Cardiac muscle cell (in vitro differentiated cells and primary cell): ENCODE results near the gene WDR47. TPM values are rescaled to one million over a fixed set of nuclear protein-coding genes. Genes with fewer than 3 reads are reported as not detected.

Source experiments
- DNase-seq, 2 donors: peaks; one replicate each; pipeline versions ENCODE4 v3.0.0 to v3.0.0-alpha.2; 2010 to 2017; ENCODE audit warnings: low read depth in 1 of 2, low spot score in 1 of 2
- H3K27ac ChIP-seq: fragments of 200-600 bp; sonication (generic); 2 replicates; pipeline ENCODE4 v1.5.1; 2016
- H3K27me3 ChIP-seq: fragments of 200-600 bp; sonication (generic); 2 replicates; pipeline ENCODE4 v1.6.0; 2016; ENCODE audit warnings: control low read depth
- H3K36me3 ChIP-seq: fragments of 200-600 bp; sonication (generic); 2 replicates; pipeline ENCODE4 v1.5.1; 2016; ENCODE audit warnings: control low read depth
- H3K4me1 ChIP-seq: fragments of 200-600 bp; sonication (generic); 2 replicates; pipeline ENCODE4 v1.8.1; 2017; ENCODE audit warnings: low read depth, mild to moderate bottlenecking, mixed run types
- H3K4me3 ChIP-seq: fragments of 200-600 bp; sonication (generic); 2 replicates; pipeline ENCODE4 v1.5.1; 2016; ENCODE audit warnings: mild to moderate bottlenecking
- H3K9me3 ChIP-seq: fragments of 200-600 bp; sonication (generic); 2 replicates; pipeline ENCODE4 v1.5.1; 2017; ENCODE audit warnings: low read depth, mild to moderate bottlenecking, control low read depth
- polyA plus RNA-seq: library from polyadenylated mRNA; unstranded; fragments of >200 nt; fragmentation: Nextera tagmentation; extraction: Ambion mirVana; gene quantifications from 2 replicates; pipeline ENCODE4 v1.2.1, GENCODE V29; 2016
- total RNA-seq: library from RNA; depleted of rRNA; stranded (reverse); fragments of >200 nt; gene quantifications from 2 replicates; pipeline ENCODE4 v1.2.3, GENCODE V29; 2016
- TF ChIP-seq, protein P1 (sequence below): IDR thresholded peaks from 2 replicates; pipeline ENCODE4 v1.5.1; 2012; ENCODE audit warnings: low read depth, mild to moderate bottlenecking, low read length

Gene WDR47
- total RNA-seq (6.7 and 6.9 TPM in 2 replicates), polyA plus RNA-seq (7.9 and 9.1 TPM in 2 replicates)

GRCh38 chr1:109041621-109042468 lies at the start of gene WDR47:
WDR47 (minus strand) TSS chr1:109042102; CDS start chr1:109023512, 18,590 bp downstream.
- Histone ChIP-seq H3K4me1 (peaks cover 4% of the 10 kb centered on the region), H3K27ac (peak within 1 kb of the TSS; percentile 70), H3K9me3 (no peaks in the 10 kb centered on the region), H3K27me3 (no peaks in the 10 kb centered on the region), H3K4me3 (peak within 1 kb of the TSS; percentile 92), H3K36me3 (no peaks in the 10 kb centered on the region)
- TF ChIP-seq, protein P1, sequence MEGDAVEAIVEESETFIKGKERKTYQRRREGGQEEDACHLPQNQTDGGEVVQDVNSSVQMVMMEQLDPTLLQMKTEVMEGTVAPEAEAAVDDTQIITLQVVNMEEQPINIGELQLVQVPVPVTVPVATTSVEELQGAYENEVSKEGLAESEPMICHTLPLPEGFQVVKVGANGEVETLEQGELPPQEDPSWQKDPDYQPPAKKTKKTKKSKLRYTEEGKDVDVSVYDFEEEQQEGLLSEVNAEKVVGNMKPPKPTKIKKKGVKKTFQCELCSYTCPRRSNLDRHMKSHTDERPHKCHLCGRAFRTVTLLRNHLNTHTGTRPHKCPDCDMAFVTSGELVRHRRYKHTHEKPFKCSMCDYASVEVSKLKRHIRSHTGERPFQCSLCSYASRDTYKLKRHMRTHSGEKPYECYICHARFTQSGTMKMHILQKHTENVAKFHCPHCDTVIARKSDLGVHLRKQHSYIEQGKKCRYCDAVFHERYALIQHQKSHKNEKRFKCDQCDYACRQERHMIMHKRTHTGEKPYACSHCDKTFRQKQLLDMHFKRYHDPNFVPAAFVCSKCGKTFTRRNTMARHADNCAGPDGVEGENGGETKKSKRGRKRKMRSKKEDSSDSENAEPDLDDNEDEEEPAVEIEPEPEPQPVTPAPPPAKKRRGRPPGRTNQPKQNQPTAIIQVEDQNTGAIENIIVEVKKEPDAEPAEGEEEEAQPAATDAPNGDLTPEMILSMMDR: no peak
- DNase-seq: peak; percentile 96

DNA sequence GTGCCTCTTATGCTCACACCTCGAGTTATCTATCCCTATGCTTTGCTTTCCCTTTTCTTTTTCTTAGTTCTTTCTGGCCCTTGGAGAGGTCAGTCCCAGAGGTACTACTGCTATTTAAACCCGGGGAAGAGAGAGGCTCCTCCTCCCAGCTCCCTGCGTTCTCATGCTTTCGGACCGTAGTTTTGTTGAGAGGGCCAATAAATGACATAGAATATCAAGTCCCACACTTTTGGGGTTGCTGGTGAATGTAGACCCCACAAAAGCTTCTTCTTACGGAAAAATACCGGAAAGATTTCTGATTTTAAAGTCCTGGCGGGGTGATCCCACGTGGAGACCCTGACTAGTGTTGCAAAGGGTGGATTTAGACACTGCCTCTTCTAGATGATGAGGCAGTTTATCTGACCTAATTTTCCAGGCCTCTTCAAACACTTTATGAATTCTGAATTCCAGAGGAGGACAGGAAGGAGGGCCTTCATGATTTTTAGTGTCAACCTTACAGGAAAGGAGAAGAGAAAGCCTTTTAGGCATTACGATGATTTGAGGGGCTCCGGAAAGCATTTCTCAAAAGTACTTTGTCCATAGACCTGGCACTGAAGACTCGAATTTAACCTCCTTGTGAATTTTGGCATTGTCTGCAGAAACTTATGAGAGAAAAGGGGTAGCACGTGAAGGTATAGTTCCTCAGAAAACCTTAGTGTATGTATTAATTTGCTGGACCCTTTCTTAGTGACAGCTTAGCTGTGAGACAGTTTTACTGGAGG lies 49.4 kb upstream of the WDR47 start:
- TF ChIP-seq, protein P1: no peak
- DNase-seq: peak; percentile 49 to 63
- Histone ChIP-seq H3K27ac (peak overlapping the region; percentile 88), H3K4me3 (peak overlapping the region; percentile 71), H3K4me1 (peaks cover 7% of the 10 kb centered on the region), H3K36me3 (peaks cover 18% of the 10 kb centered on the region), H3K27me3 (no peaks in the 10 kb centered on the region), H3K9me3 (no peaks in the 10 kb centered on the region)

GRCh38 chr1:109090196-109091077 lies 48.5 kb upstream of the WDR47 start, which contains the start of gene TMEM167B:
TMEM167B (plus strand) TSS chr1:109090764; CDS start chr1:109090873, 109 bp downstream.
- no peaks in the 10 kb centered on the region for H3K9me3 ChIP-seq
- H3K27me3 ChIP-seq: no peaks in the 10 kb centered on the region
- peak within 1 kb of the TSS; percentile 71 for H3K4me3 ChIP-seq
- H3K36me3 ChIP-seq: peaks cover 12% of the 10 kb centered on the region
- peak within 1 kb of the TSS; percentile 88 for H3K27ac ChIP-seq
- peaks cover 7% of the 10 kb centered on the region for H3K4me1 ChIP-seq
- DNase-seq: peak; percentile 95 to 97
- TF ChIP-seq, protein P1: no peak

DNA sequence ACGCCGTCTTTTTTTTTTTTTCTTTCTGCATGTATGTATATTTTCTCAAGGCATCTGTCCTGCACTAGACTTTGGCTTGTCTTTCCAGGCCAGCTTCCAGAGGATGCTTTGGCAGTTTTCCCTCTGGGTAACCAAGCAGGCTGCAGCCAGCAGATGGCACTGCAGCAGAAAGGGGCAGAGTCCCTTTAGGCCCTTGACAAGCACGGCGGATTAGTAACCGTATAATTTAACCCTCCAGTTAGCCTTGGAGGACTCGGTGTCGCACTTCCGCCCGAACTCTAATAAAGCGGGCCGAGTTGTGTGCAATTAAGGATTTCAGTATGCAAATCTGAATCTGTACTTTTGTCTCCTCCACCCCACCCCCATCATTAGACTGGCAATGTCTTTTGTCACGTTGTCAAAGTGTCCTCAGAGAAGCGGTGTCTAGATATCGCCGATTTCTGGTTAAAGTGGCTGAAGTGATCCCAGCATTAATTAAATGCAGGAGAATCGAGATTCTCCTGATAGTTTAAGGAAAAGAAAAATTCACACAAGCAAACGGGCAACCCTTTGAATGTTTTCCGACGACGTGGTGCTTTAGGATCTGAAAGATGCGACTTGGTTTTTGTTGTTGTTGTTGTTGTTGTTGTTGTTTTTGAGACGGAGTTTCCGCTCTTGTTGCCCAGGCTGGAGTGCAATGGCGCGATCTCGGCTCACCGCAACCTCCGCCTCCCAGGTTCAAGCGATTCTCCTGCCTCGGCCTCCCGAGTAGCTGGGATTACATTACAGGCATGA lies 47.5 kb upstream of the WDR47 start:
- Histone ChIP-seq H3K36me3 (peaks cover 7% of the 10 kb centered on the region), H3K27me3 (no peaks in the 10 kb centered on the region), H3K4me3 (no peak overlapping the region), H3K4me1 (peaks cover 7% of the 10 kb centered on the region), H3K27ac (no peak overlapping the region), H3K9me3 (no peaks in the 10 kb centered on the region)
- peak; percentile 37 to 80 for DNase-seq
- TF ChIP-seq, protein P1: peak; percentile 62
